ENCODE measurements around the gene PLN.

Gene PLN

GRCh38 chr6:118548136-118548535 lies at the start of gene PLN:
TSS of gene PLN (plus strand) at chr6:118548296. CDS start at chr6:118558922, 10,626 bp downstream.
- no peak for DNase-seq

- DNase-seq, result no peak
Observed at GRCh38 chr6:118500130-118501015, 47.7 kb upstream of the PLN start.

- no peak for DNase-seq
Observed at GRCh38 chr6:118501099-118501498, 47.0 kb upstream of the PLN start.

GRCh38 chr6:118501765-118502164 lies 46.3 kb upstream of the PLN start:
- DNase-seq, result no peak

GRCh38 chr6:118502169-118502568 lies 45.9 kb upstream of the PLN start:
- DNase-seq, result no peak

GRCh38 chr6:118504611-118505010 lies 43.5 kb upstream of the PLN start:
- no peak for DNase-seq

- no peak for DNase-seq
Observed at GRCh38 chr6:118505656-118506055, 42.4 kb upstream of the PLN start.

GRCh38 chr6:118506071-118506638 lies 41.9 kb upstream of the PLN start:
- no peak for DNase-seq

GRCh38 chr6:118507636-118508035 lies 40.5 kb upstream of the PLN start:
- no peak for DNase-seq

- DNase-seq, result peak in 1 of 2 experiments; percentile 54
Observed at GRCh38 chr6:118509009-118509617, 39.0 kb upstream of the PLN start.

GRCh38 chr6:118511930-118512715 lies 36.0 kb upstream of the PLN start:
- DNase-seq, result no peak

GRCh38 chr6:118514689-118515088 lies 33.4 kb upstream of the PLN start:
- no peak for DNase-seq

- DNase-seq, result no peak
Observed at GRCh38 chr6:118522422-118522821, 25.7 kb upstream of the PLN start.

GRCh38 chr6:118523216-118523615 lies 24.9 kb upstream of the PLN start:
- no peak for DNase-seq

- no peak for DNase-seq
Observed at GRCh38 chr6:118524686-118525085, 23.4 kb upstream of the PLN start.

GRCh38 chr6:118525913-118526780 lies 21.9 kb upstream of the PLN start:
- no peak for DNase-seq

- no peak for DNase-seq
Observed at GRCh38 chr6:118528129-118528528, 20.0 kb upstream of the PLN start.

- DNase-seq, result no peak
Observed at GRCh38 chr6:118529756-118530155, 18.3 kb upstream of the PLN start.

- no peak for DNase-seq
Observed at GRCh38 chr6:118530942-118531341, 17.2 kb upstream of the PLN start.

- DNase-seq, result no peak
Observed at GRCh38 chr6:118535176-118535844, 12.8 kb upstream of the PLN start.

GRCh38 chr6:118536478-118536877 lies 11.6 kb upstream of the PLN start:
- DNase-seq, result no peak

GRCh38 chr6:118537574-118537973 lies 10.5 kb upstream of the PLN start:
- no peak for DNase-seq

All from SHP77 (cell line).